ENCODE results near the gene CELA2B.
"Not testable (repeated sequence)": the region's sequence is repeated elsewhere in the genome, so short reads cannot be mapped to it uniquely, and the experiment has no call there.

The CELA2B gene

DNA sequence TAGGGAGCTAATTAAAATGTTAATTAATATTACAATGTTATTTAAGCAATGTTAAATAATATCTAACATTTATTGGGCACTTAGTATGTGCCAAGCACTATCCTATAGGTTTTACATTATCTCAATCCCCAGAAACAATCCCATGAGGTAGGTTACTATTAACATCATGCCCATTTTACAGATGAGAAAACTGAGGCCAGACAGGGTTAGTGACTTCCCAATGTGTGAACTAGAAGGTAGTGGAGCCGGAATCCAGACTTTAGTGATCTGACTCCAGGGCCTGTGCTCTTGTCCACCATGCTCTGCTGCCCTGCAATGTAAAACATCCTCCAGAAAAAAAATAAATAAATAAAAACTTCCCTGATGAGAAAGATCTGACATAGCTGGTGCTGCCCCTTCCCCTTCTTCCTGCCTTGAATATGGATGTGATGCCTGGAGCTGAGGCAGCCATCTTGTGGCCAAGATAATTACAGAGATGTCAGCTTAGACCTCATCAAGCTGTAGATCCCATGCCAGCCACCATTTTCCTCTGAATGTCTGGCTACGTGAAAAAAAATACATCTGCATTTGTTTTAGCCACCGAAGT lies 26.9 kb upstream of the CELA2B start:
- Histone ChIP-seq H3K9me3 (ENCODE audit: control insufficient read depth in 1 of 2, low read length in 2 of 2) (no peaks in the 10 kb centered on the region), H3K27me3 (ENCODE audit: low read depth, low read length) (no peaks in the 10 kb centered on the region), H3K4me1 (ENCODE audit: control insufficient read depth in 1 of 2, insufficient read depth in 2 of 2, low read length in 2 of 2) (peaks cover 0 to 1% of the 10 kb centered on the region in 2 donors), H3K27ac (ENCODE audit: low read length) (no peak overlapping the region), H3K4me3 (ENCODE audit: low read depth in 1 of 2, low read length in 2 of 2) (no peak overlapping the region), H3K36me3 (ENCODE audit: control insufficient read depth in 1 of 2, insufficient read depth in 2 of 2, low read length in 2 of 2) (no peaks in the 10 kb centered on the region)

DNA sequence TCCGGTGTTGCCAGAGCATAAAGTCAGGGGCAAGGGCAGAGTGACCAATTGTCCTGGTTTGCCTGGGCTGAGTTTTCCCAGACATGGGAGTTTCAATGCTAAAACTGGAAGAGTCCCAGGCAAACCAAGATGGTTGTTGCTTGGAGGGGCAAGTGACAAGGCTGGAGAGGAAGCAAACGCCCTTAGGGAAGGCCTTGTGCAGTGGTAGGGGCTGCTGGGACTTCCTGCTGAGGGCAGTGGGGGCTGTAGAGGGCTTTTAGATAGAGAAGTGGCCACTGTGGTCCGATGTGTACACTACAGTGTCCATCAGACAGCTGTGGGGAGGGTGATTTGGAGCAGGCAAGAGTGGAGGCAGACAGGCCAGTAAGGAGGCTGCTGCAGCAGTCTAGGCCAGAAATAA lies 26.3 kb upstream of the CELA2B start:
- Histone ChIP-seq H3K27me3 (ENCODE audit: low read depth, low read length) (no peaks in the 10 kb centered on the region), H3K36me3 (ENCODE audit: control insufficient read depth in 1 of 2, insufficient read depth in 2 of 2, low read length in 2 of 2) (no peaks in the 10 kb centered on the region), H3K4me1 (ENCODE audit: control insufficient read depth in 1 of 2, insufficient read depth in 2 of 2, low read length in 2 of 2) (peaks cover 0 to 4% of the 10 kb centered on the region in 2 donors), H3K9me3 (ENCODE audit: control insufficient read depth in 1 of 2, low read length in 2 of 2) (no peaks in the 10 kb centered on the region), H3K27ac (ENCODE audit: low read length) (no peak overlapping the region), H3K4me3 (ENCODE audit: low read depth in 1 of 2, low read length in 2 of 2) (no peak overlapping the region)

DNA sequence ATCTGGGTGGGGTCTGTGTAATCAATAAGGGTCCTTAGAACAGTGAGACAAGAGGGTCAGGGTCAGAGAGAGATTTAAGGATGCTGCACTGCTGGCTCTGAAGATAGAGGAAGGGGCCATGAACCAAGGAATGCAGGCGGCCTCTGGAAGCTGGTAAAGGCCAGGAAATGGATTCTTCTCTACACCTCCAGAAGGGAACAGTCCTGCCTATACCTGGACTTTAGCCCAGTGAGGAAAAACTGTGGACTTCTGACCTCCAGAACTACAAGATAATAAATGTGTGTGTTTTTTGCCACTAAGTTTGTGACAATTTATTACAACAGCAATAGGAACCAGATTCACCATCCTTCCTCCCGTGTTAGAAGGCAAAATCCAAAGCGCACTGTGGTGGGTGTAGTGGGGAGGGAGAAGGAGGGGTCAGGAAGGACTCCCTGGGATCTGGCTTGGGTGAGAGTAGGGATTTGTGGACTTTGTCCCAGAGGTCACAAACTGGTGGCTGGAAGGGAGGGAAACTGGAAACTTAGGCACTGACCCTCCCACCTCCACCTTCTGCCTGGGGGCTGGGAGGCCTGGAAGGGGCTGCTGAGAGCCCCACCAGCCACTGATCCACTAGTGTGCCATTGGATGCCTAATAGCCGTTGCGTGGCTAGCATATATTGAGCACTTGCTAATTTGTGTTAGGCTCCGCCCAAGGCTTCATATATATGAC lies 24.7 kb upstream of the CELA2B start:
- H3K4me1 ChIP-seq (ENCODE audit: control insufficient read depth in 1 of 2, insufficient read depth in 2 of 2, low read length in 2 of 2), result peaks cover 0 to 4% of the 10 kb centered on the region in 2 donors
- H3K4me3 ChIP-seq (ENCODE audit: low read depth in 1 of 2, low read length in 2 of 2), result no peak overlapping the region
- no peak overlapping the region for H3K27ac ChIP-seq (ENCODE audit: low read length)
- no peaks in the 10 kb centered on the region for H3K9me3 ChIP-seq (ENCODE audit: control insufficient read depth in 1 of 2, low read length in 2 of 2)
- no peaks in the 10 kb centered on the region for H3K27me3 ChIP-seq (ENCODE audit: low read depth, low read length)
- no peaks in the 10 kb centered on the region for H3K36me3 ChIP-seq (ENCODE audit: control insufficient read depth in 1 of 2, insufficient read depth in 2 of 2, low read length in 2 of 2)

DNA sequence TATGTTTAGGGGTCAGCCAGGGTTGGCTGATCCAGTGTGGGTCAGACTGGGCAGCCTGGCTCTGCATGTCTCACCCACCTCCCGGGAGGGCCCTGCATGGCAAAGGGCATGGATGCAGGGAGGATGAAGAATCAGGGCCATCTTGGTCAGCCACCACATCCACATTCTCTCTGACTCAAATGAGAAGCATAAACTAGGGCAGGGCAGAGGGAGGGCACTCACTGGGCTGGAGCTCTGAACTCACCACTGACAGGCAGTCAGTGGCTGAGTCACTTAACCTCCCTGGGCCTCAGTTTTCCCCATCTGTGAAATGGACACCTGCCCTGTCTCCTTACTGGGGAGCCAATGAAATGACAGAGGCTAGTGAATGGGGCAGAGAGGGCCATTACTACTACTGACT lies 23.7 kb upstream of the CELA2B start:
- Histone ChIP-seq H3K27ac (ENCODE audit: low read length) (no peak overlapping the region), H3K27me3 (ENCODE audit: low read depth, low read length) (no peaks in the 10 kb centered on the region), H3K36me3 (ENCODE audit: control insufficient read depth in 1 of 2, insufficient read depth in 2 of 2, low read length in 2 of 2) (no peaks in the 10 kb centered on the region), H3K4me1 (ENCODE audit: control insufficient read depth in 1 of 2, insufficient read depth in 2 of 2, low read length in 2 of 2) (peaks cover 0 to 4% of the 10 kb centered on the region in 2 donors), H3K4me3 (ENCODE audit: low read depth in 1 of 2, low read length in 2 of 2) (no peak overlapping the region), H3K9me3 (ENCODE audit: control insufficient read depth in 1 of 2, low read length in 2 of 2) (no peaks in the 10 kb centered on the region)

DNA sequence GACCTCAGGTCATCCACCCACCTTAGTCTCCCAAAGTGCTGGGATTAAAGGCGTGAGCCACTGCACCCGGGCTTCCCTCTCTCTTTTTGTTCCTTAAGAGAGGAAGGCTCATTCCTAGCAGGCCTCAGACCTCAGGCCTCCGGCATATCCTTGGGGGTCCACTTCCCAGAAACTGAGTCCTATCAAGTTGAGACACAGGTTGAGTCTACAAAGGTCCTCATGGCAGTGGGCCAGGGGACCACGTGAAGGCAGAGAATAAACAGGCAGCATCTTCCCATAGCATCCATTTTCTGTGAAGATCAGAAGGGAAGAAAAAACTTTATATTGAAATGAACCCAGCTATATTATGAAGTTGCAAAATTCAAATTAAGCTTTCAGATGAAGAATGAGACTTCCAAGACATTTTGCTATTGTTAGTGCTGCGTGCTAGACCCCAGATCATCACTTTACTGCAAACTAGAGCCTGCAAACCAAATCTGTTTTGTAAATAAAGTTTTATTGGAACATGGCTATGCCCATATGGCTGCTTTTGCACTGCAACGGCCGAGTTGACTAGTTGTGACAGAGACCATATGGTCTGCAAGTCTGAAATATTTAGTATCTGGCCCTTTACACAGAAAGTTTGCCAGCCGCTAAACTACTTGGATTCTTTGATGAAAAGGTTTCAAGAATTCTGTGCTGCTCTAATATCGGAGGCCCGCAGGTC lies 22.9 kb upstream of the CELA2B start:
- Histone ChIP-seq H3K36me3 (ENCODE audit: control insufficient read depth in 1 of 2, insufficient read depth in 2 of 2, low read length in 2 of 2) (no peaks in the 10 kb centered on the region), H3K4me3 (ENCODE audit: low read depth in 1 of 2, low read length in 2 of 2) (no peak overlapping the region), H3K4me1 (ENCODE audit: control insufficient read depth in 1 of 2, insufficient read depth in 2 of 2, low read length in 2 of 2) (peaks cover 0 to 4% of the 10 kb centered on the region in 2 donors), H3K9me3 (ENCODE audit: control insufficient read depth in 1 of 2, low read length in 2 of 2) (no peaks in the 10 kb centered on the region), H3K27ac (ENCODE audit: low read length) (no peak overlapping the region), H3K27me3 (ENCODE audit: low read depth, low read length) (no peaks in the 10 kb centered on the region)

DNA sequence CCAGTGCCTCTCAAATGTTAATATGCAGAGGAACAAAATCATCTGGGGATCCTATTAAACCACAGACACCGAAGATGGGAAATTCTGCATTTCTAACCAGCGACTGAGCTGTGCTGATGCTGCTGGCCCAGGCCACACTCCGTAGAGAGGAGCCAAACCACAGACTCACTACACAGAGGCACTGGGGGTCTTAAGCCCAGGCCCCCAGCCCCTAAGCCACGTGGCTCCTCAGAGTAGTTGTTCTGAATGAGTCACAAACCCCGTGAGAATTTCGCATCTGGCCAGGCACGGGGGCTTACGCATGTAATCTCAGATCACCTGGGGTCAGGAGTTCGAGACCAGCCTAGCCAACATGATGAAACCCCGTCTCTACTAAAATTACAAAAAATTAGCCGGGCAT lies 22.2 kb upstream of the CELA2B start:
- no peaks in the 10 kb centered on the region for H3K27me3 ChIP-seq (ENCODE audit: low read depth, low read length)
- H3K9me3 ChIP-seq (ENCODE audit: control insufficient read depth in 1 of 2, low read length in 2 of 2), result no peaks in the 10 kb centered on the region
- no peak overlapping the region for H3K4me3 ChIP-seq (ENCODE audit: low read depth in 1 of 2, low read length in 2 of 2)
- H3K27ac ChIP-seq (ENCODE audit: low read length), result no peak overlapping the region
- H3K36me3 ChIP-seq (ENCODE audit: control insufficient read depth in 1 of 2, insufficient read depth in 2 of 2, low read length in 2 of 2), result no peaks in the 10 kb centered on the region
- H3K4me1 ChIP-seq (ENCODE audit: control insufficient read depth in 1 of 2, insufficient read depth in 2 of 2, low read length in 2 of 2), result peaks cover 0 to 4% of the 10 kb centered on the region in 2 donors

DNA sequence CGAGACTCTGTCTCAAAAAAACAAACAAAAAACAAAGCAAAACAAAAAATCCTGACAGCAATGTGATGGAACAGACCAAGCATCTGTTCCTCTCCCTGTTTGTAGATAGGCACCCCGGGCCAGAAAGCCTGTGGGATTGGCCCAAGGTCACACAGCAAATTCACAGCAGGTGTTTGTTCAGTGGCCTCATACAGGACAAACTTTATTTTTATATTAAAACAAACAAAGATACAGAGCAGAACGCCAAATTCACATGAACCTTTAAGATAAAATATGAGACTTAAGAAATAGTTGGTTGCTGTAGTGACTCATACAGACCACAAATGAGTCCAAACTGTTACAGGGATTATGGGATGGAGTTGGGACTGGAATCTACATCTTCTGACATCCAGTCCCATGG lies 21.6 kb upstream of the CELA2B start:
- H3K9me3 ChIP-seq (ENCODE audit: control insufficient read depth in 1 of 2, low read length in 2 of 2), result no peaks in the 10 kb centered on the region

DNA sequence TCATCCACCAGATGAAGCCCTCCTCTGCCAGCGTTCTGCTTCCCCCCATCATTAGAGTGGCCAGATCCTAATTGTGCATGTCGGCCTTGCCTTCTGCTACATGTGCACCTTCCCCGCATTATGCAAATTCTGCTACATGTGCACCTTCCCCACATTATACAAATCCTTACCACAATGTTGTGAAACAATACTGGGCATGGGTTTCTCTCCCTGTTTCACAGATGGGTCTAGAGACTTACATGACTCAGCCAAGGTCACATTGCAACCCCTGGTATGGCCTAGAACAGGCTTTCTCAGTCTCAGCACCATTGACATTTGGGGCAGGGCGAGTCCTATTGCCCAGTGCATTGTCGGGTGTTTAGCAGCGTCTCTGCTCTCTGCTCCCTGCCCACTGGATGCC lies 20.4 kb upstream of the CELA2B start:
- no peak overlapping the region for H3K4me3 ChIP-seq (ENCODE audit: low read depth in 1 of 2, low read length in 2 of 2)
- H3K27me3 ChIP-seq (ENCODE audit: low read depth, low read length), result no peaks in the 10 kb centered on the region
- H3K27ac ChIP-seq (ENCODE audit: low read length), result no peak overlapping the region
- no peaks in the 10 kb centered on the region for H3K36me3 ChIP-seq (ENCODE audit: control insufficient read depth in 1 of 2, insufficient read depth in 2 of 2, low read length in 2 of 2)
- H3K9me3 ChIP-seq (ENCODE audit: control insufficient read depth in 1 of 2, low read length in 2 of 2), result no peaks in the 10 kb centered on the region
- H3K4me1 ChIP-seq (ENCODE audit: control insufficient read depth in 1 of 2, insufficient read depth in 2 of 2, low read length in 2 of 2), result peaks cover 0 to 8% of the 10 kb centered on the region in 2 donors

More for the DNA sequence above, 21.6 kb upstream of the CELA2B start:
- Histone ChIP-seq H3K4me3 (ENCODE audit: low read depth in 1 of 2, low read length in 2 of 2) (no peak overlapping the region), H3K27me3 (ENCODE audit: low read depth, low read length) (no peaks in the 10 kb centered on the region), H3K4me1 (ENCODE audit: control insufficient read depth in 1 of 2, insufficient read depth in 2 of 2, low read length in 2 of 2) (peaks cover 0 to 4% of the 10 kb centered on the region in 2 donors), H3K27ac (ENCODE audit: low read length) (no peak overlapping the region), H3K36me3 (ENCODE audit: control insufficient read depth in 1 of 2, insufficient read depth in 2 of 2, low read length in 2 of 2) (no peaks in the 10 kb centered on the region)

DNA sequence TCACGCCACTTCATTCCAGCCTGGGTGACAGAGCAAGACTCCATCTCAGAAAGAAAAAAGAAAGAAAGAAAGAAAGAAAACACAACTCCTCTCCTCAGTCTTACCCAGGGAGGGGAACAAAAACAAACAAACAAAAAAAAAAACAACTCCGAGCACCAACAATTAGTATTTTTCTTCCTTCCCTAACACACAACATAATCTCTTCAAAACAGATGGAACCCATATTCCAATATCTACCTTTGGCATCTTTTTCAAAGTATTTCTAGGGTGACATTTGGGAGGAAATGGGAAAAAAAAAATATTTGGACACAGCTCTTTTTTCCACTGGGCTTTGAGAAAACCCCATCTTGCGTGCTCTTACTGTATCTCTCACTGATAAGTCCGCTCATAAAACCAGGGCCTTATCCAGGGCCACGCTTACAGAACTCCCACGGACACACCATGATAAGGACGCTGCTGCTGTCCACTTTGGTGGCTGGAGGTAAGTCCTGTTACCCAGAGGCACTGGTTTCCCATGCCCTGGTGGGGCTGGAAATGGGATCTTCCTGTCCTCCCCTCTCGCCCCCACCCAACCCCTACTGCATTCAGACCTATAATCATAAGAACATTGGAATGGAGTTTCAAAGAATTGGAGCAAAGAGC lies 19.5 kb upstream of the CELA2B start, which contains the start of gene CELA2A:
TSS of gene CELA2A (plus strand) at position 420 of the 642 bp plus-strand sequence. CDS start at position 442, 22 bp downstream.
- Histone ChIP-seq H3K4me1 (ENCODE audit: control insufficient read depth in 1 of 2, insufficient read depth in 2 of 2, low read length in 2 of 2) (peaks cover 0 to 8% of the 10 kb centered on the region in 2 donors), H3K9me3 (ENCODE audit: control insufficient read depth in 1 of 2, low read length in 2 of 2) (no peaks in the 10 kb centered on the region), H3K36me3 (ENCODE audit: control insufficient read depth in 1 of 2, insufficient read depth in 2 of 2, low read length in 2 of 2) (no peaks in the 10 kb centered on the region), H3K4me3 (ENCODE audit: low read depth in 1 of 2, low read length in 2 of 2) (no peak within 1 kb of the TSS), H3K27ac (ENCODE audit: low read length) (no peak within 1 kb of the TSS), H3K27me3 (ENCODE audit: low read depth, low read length) (no peaks in the 10 kb centered on the region)

DNA sequence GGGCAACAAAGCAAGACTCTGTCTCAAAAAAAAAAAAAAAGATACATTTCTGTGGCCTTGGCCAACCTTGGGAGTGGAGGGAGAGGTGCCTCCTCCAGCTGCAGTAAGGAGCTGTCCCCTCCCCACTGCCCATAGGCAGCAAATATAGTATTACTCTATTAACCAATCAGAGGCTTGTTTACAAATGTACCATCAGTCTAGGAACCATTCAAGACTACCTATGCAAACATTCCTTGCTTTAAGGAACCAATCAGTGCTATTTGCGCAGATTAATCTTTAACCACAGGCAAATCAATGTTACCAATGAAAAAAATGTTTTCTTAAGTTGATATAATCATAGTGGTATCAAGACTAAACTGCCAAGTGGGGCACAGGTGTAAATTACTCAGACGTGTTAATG lies 18.3 kb upstream of the CELA2B start:
- H3K9me3 ChIP-seq (ENCODE audit: control insufficient read depth in 1 of 2, low read length in 2 of 2), result no peaks in the 10 kb centered on the region
- peaks cover 0 to 8% of the 10 kb centered on the region in 2 donors for H3K4me1 ChIP-seq (ENCODE audit: control insufficient read depth in 1 of 2, insufficient read depth in 2 of 2, low read length in 2 of 2)
- H3K36me3 ChIP-seq (ENCODE audit: control insufficient read depth in 1 of 2, insufficient read depth in 2 of 2, low read length in 2 of 2), result no peaks in the 10 kb centered on the region
- H3K27me3 ChIP-seq (ENCODE audit: low read depth, low read length), result no peaks in the 10 kb centered on the region
- H3K4me3 ChIP-seq (ENCODE audit: low read depth in 1 of 2, low read length in 2 of 2), result no peak overlapping the region
- H3K27ac ChIP-seq (ENCODE audit: low read length), result no peak overlapping the region

DNA sequence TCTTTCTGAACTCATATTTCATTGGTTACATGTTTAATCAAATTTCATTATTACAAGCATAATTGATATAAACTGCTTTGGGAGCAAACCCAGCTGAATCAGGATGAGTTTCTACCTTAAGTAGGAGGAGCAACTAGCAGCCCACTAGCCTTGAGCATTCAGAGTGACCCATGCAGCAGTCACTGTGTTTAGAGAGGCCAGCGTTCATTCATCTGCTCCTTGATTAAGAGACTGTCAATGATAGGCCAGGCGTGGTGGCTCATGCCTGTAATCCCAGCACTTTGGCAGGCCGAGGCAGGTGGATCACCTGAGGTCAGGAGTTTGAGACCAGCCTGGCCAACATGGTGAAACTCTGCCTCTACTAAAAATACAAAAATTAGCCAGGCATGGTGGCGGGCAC lies 17.5 kb upstream of the CELA2B start:
- H3K9me3 ChIP-seq (ENCODE audit: control insufficient read depth in 1 of 2, low read length in 2 of 2); H3K27ac ChIP-seq (ENCODE audit: low read length); H3K36me3 ChIP-seq (ENCODE audit: control insufficient read depth in 1 of 2, insufficient read depth in 2 of 2, low read length in 2 of 2); H3K4me3 ChIP-seq (ENCODE audit: low read depth in 1 of 2, low read length in 2 of 2); H3K4me1 ChIP-seq (ENCODE audit: control insufficient read depth in 1 of 2, insufficient read depth in 2 of 2, low read length in 2 of 2); H3K27me3 ChIP-seq (ENCODE audit: low read depth, low read length): not testable (repeated sequence)

All from muscle layer of duodenum (tissue), 2 donors.